ENCODE results near the gene ZFP90.

The ZFP90 gene

GRCh38 chr16:68517606-68518166, 21.4 kb upstream of the ZFP90 start:
- 27% methylated on average over 6 of the region's 7 CpGs for WGBS (ENCODE audit: insufficient coverage)
- no peak overlapping the region for H3K4me3 ChIP-seq (ENCODE audit: control insufficient read depth in 1 of 7, extremely low read depth in 1 of 7, insufficient read depth in 4 of 7, low read depth in 2 of 7, low read length in 6 of 7)
- H3K4me1 ChIP-seq (ENCODE audit: control extremely low read depth in 1 of 4, control insufficient read depth in 4 of 4, insufficient read depth in 4 of 4, low read length in 3 of 4) = peaks cover 0 to 27% (median 19%) of the 10 kb centered on the region in 4 experiments
- H3K27me3 ChIP-seq (replicated peaks in 2 of 5; ENCODE audit: control insufficient read depth in 4 of 5, insufficient read depth in 5 of 5, low read length in 4 of 5) = no peaks in the 10 kb centered on the region
- DNase-seq = peak in 2 of 3 donors; percentile 76 to 85
- no peaks in the 10 kb centered on the region for H3K9me3 ChIP-seq (ENCODE audit: control extremely low read depth in 1 of 5, control insufficient read depth in 4 of 5, insufficient read depth in 2 of 5, low read depth in 1 of 5, low read length in 4 of 5)
- H3K36me3 ChIP-seq (ENCODE audit: control insufficient read depth in 4 of 4, insufficient read depth in 4 of 4, low read length in 3 of 4) = no peaks in the 10 kb centered on the region
- ChIA-PET CTCF (interaction anchor here (0.7 to 2.5 kb wide), 7 partner anchors 8 to 121 kb away, joined by 3 to 11 read pairs (median 3); no protein-coding TSS in a partner anchor), POLR2A (no interaction called here)
- H3K27ac ChIP-seq (ENCODE audit: insufficient read depth in 1 of 2, low read depth in 1 of 2, low read length in 2 of 2, poor library complexity in 1 of 2, severe bottlenecking in 2 of 2) = peak overlapping the region in 1 of 2 experiments; percentile 49

GRCh38 chr16:68519225-68519745, 19.8 kb upstream of the ZFP90 start:
- no CpG with 5 or more reads among the region's 6 CpGs for WGBS (ENCODE audit: insufficient coverage)
- POLR2A ChIA-PET = no interaction called here
- DNase-seq = no peak

GRCh38 chr16:68520649-68521086, 18.4 kb upstream of the ZFP90 start:
- Histone ChIP-seq H3K9me3 (ENCODE audit: control extremely low read depth in 1 of 5, control insufficient read depth in 4 of 5, insufficient read depth in 2 of 5, low read depth in 1 of 5, low read length in 4 of 5) (peaks cover 0 to 3% (median 0%) of the 10 kb centered on the region in 5 experiments), H3K36me3 (ENCODE audit: control insufficient read depth in 4 of 4, insufficient read depth in 4 of 4, low read length in 3 of 4) (no peaks in the 10 kb centered on the region), H3K27ac (ENCODE audit: insufficient read depth in 1 of 2, low read depth in 1 of 2, low read length in 2 of 2, poor library complexity in 1 of 2, severe bottlenecking in 2 of 2) (no peak overlapping the region), H3K27me3 (replicated peaks in 2 of 5; ENCODE audit: control insufficient read depth in 4 of 5, insufficient read depth in 5 of 5, low read length in 4 of 5) (no peaks in the 10 kb centered on the region), H3K4me1 (ENCODE audit: control extremely low read depth in 1 of 4, control insufficient read depth in 4 of 4, insufficient read depth in 4 of 4, low read length in 3 of 4) (peaks cover 0 to 27% (median 19%) of the 10 kb centered on the region in 4 experiments), H3K4me3 (ENCODE audit: control insufficient read depth in 1 of 7, extremely low read depth in 1 of 7, insufficient read depth in 4 of 7, low read depth in 2 of 7, low read length in 6 of 7) (peak overlapping the region in 3 of 7 experiments; percentile 24 to 52 (median 32))
- DNase-seq = peak; percentile 88 to 93 (median 93)
- 1% methylated on average over 21 of the region's 22 CpGs for WGBS (ENCODE audit: insufficient coverage)
- CTCF ChIA-PET = interaction anchor here (0.5 to 2.6 kb wide), 23 partner anchors 9 to 420 kb away, joined by 3 to 29 read pairs (median 4); no protein-coding TSS in a partner anchor
- POLR2A ChIA-PET = no interaction called here

More at GRCh38 chr16:68519225-68519745, 19.8 kb upstream of the ZFP90 start:
- H3K27ac ChIP-seq (ENCODE audit: insufficient read depth in 1 of 2, low read depth in 1 of 2, low read length in 2 of 2, poor library complexity in 1 of 2, severe bottlenecking in 2 of 2) = no peak overlapping the region
- H3K9me3 ChIP-seq (ENCODE audit: control extremely low read depth in 1 of 5, control insufficient read depth in 4 of 5, insufficient read depth in 2 of 5, low read depth in 1 of 5, low read length in 4 of 5) = peaks cover 0 to 3% (median 0%) of the 10 kb centered on the region in 5 experiments
- no peaks in the 10 kb centered on the region for H3K27me3 ChIP-seq (replicated peaks in 2 of 5; ENCODE audit: control insufficient read depth in 4 of 5, insufficient read depth in 5 of 5, low read length in 4 of 5)
- peaks cover 0 to 27% (median 19%) of the 10 kb centered on the region in 4 experiments for H3K4me1 ChIP-seq (ENCODE audit: control extremely low read depth in 1 of 4, control insufficient read depth in 4 of 4, insufficient read depth in 4 of 4, low read length in 3 of 4)
- CTCF ChIA-PET = interaction anchor here (1.2 to 2.5 kb wide), 5 partner anchors 8 to 123 kb away, joined by 3 to 11 read pairs (median 5); no protein-coding TSS in a partner anchor
- H3K4me3 ChIP-seq (ENCODE audit: control insufficient read depth in 1 of 7, extremely low read depth in 1 of 7, insufficient read depth in 4 of 7, low read depth in 2 of 7, low read length in 6 of 7) = no peak overlapping the region
- no peaks in the 10 kb centered on the region for H3K36me3 ChIP-seq (ENCODE audit: control insufficient read depth in 4 of 4, insufficient read depth in 4 of 4, low read length in 3 of 4)

GRCh38 chr16:68524069-68524820, 14.8 kb upstream of the ZFP90 start:
- 89% methylated on average over 8 of the region's 10 CpGs for WGBS (ENCODE audit: insufficient coverage)
- Histone ChIP-seq H3K9me3 (ENCODE audit: control extremely low read depth in 1 of 5, control insufficient read depth in 4 of 5, insufficient read depth in 2 of 5, low read depth in 1 of 5, low read length in 4 of 5) (peaks cover 0 to 3% (median 0%) of the 10 kb centered on the region in 5 experiments), H3K4me1 (ENCODE audit: control extremely low read depth in 1 of 4, control insufficient read depth in 4 of 4, insufficient read depth in 4 of 4, low read length in 3 of 4) (peaks cover 0 to 12% (median 8%) of the 10 kb centered on the region in 4 experiments), H3K27me3 (replicated peaks in 2 of 5; ENCODE audit: control insufficient read depth in 4 of 5, insufficient read depth in 5 of 5, low read length in 4 of 5) (peaks cover 0 to 5% (median 0%) of the 10 kb centered on the region in 5 experiments), H3K4me3 (ENCODE audit: control insufficient read depth in 1 of 7, extremely low read depth in 1 of 7, insufficient read depth in 4 of 7, low read depth in 2 of 7, low read length in 6 of 7) (no peak overlapping the region), H3K27ac (ENCODE audit: insufficient read depth in 1 of 2, low read depth in 1 of 2, low read length in 2 of 2, poor library complexity in 1 of 2, severe bottlenecking in 2 of 2) (no peak overlapping the region), H3K36me3 (ENCODE audit: control insufficient read depth in 4 of 4, insufficient read depth in 4 of 4, low read length in 3 of 4) (no peaks in the 10 kb centered on the region)
- ChIA-PET CTCF (interaction anchor here (0.9 to 1.0 kb wide), 2 partner anchors 17 to 41 kb away, joined by 3 read pairs; no protein-coding TSS in a partner anchor), POLR2A (no interaction called here)
- DNase-seq = no peak

GRCh38 chr16:68526143-68526781, 12.8 kb upstream of the ZFP90 start:
- H3K4me1 ChIP-seq (ENCODE audit: control extremely low read depth in 1 of 4, control insufficient read depth in 4 of 4, insufficient read depth in 4 of 4, low read length in 3 of 4) = peaks cover 0 to 20% (median 14%) of the 10 kb centered on the region in 4 experiments
- ChIA-PET POLR2A (no interaction called here), CTCF (interaction anchor here (1.1 to 3.4 kb wide), 5 partner anchors 8 to 64 kb away, joined by 3 to 21 read pairs (median 3); no protein-coding TSS in a partner anchor)
- H3K27me3 ChIP-seq (replicated peaks in 2 of 5; ENCODE audit: control insufficient read depth in 4 of 5, insufficient read depth in 5 of 5, low read length in 4 of 5) = peaks cover 0 to 9% (median 0%) of the 10 kb centered on the region in 5 experiments
- DNase-seq = peak in 2 of 3 donors; percentile 46 to 52
- no peak overlapping the region for H3K27ac ChIP-seq (ENCODE audit: insufficient read depth in 1 of 2, low read depth in 1 of 2, low read length in 2 of 2, poor library complexity in 1 of 2, severe bottlenecking in 2 of 2)
- peaks cover 0 to 3% (median 0%) of the 10 kb centered on the region in 5 experiments for H3K9me3 ChIP-seq (ENCODE audit: control extremely low read depth in 1 of 5, control insufficient read depth in 4 of 5, insufficient read depth in 2 of 5, low read depth in 1 of 5, low read length in 4 of 5)
- H3K36me3 ChIP-seq (ENCODE audit: control insufficient read depth in 4 of 4, insufficient read depth in 4 of 4, low read length in 3 of 4) = no peaks in the 10 kb centered on the region
- 45% methylated on average over 2 of the region's 17 CpGs for WGBS (ENCODE audit: insufficient coverage)
- no peak overlapping the region for H3K4me3 ChIP-seq (ENCODE audit: control insufficient read depth in 1 of 7, extremely low read depth in 1 of 7, insufficient read depth in 4 of 7, low read depth in 2 of 7, low read length in 6 of 7)

- no peaks in the 10 kb centered on the region for H3K36me3 ChIP-seq (ENCODE audit: control insufficient read depth in 4 of 4, insufficient read depth in 4 of 4, low read length in 3 of 4)
- 95% methylated on average over 25 of the region's 29 CpGs for WGBS (ENCODE audit: insufficient coverage)
- ChIA-PET CTCF (interaction anchor here (1.0 to 3.4 kb wide), 9 partner anchors 8 to 271 kb away, joined by 3 to 21 read pairs (median 4); partner anchors contain the start of gene SMPD3), POLR2A (no interaction called here)
- no peak overlapping the region for H3K4me3 ChIP-seq (ENCODE audit: control insufficient read depth in 1 of 7, extremely low read depth in 1 of 7, insufficient read depth in 4 of 7, low read depth in 2 of 7, low read length in 6 of 7)
- DNase-seq = no peak
- H3K9me3 ChIP-seq (ENCODE audit: control extremely low read depth in 1 of 5, control insufficient read depth in 4 of 5, insufficient read depth in 2 of 5, low read depth in 1 of 5, low read length in 4 of 5) = peaks cover 0 to 3% (median 0%) of the 10 kb centered on the region in 5 experiments
- peaks cover 0 to 9% (median 0%) of the 10 kb centered on the region in 5 experiments for H3K27me3 ChIP-seq (replicated peaks in 2 of 5; ENCODE audit: control insufficient read depth in 4 of 5, insufficient read depth in 5 of 5, low read length in 4 of 5)
- H3K27ac ChIP-seq (ENCODE audit: insufficient read depth in 1 of 2, low read depth in 1 of 2, low read length in 2 of 2, poor library complexity in 1 of 2, severe bottlenecking in 2 of 2) = no peak overlapping the region
- peaks cover 0 to 20% (median 14%) of the 10 kb centered on the region in 4 experiments for H3K4me1 ChIP-seq (ENCODE audit: control extremely low read depth in 1 of 4, control insufficient read depth in 4 of 4, insufficient read depth in 4 of 4, low read length in 3 of 4)
Measured at GRCh38 chr16:68526782-68527145, 12.3 kb upstream of the ZFP90 start.

All from common myeloid progenitor, CD34-positive (primary cell).